ENCODE measurements around the gene KRT78.

DNA sequence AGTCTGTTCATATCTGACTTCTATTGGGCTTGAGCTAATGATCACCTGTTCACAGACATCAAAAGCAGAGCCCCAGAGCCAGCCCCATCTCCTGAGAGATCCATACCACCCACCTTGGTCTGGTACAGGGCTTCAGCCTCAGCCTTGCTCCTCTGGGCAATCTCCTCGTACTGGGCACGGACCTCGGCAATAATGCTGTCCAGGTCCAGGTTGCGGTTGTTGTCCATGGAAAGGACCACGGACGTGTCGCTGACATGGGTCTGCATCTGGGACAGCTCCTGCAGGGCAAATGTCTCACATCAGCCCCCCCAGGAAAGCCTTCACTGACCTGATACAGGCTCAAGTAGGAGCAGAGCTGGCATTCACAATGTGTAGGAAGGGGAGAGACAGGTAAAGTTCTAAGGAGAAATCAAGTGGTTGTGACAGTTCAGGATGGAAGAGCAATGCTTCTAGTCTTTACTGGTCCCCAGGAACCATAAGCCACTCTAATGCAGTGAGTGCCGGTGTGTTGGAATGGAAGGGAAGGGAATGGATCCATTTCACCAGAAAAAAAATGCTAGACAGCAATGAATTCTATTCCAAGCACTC lies 40.1 kb downstream of the KRT78 start:
- TF ChIP-seq, protein P1, sequence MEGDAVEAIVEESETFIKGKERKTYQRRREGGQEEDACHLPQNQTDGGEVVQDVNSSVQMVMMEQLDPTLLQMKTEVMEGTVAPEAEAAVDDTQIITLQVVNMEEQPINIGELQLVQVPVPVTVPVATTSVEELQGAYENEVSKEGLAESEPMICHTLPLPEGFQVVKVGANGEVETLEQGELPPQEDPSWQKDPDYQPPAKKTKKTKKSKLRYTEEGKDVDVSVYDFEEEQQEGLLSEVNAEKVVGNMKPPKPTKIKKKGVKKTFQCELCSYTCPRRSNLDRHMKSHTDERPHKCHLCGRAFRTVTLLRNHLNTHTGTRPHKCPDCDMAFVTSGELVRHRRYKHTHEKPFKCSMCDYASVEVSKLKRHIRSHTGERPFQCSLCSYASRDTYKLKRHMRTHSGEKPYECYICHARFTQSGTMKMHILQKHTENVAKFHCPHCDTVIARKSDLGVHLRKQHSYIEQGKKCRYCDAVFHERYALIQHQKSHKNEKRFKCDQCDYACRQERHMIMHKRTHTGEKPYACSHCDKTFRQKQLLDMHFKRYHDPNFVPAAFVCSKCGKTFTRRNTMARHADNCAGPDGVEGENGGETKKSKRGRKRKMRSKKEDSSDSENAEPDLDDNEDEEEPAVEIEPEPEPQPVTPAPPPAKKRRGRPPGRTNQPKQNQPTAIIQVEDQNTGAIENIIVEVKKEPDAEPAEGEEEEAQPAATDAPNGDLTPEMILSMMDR (IDR thresholded peaks at IDR 0.05): no peak
- TF ChIP-seq POLR2AphosphoS5 (IDR thresholded peaks at IDR 0.05; ENCODE audit: insufficient read depth in 1 of 2, low read depth in 1 of 2): no peak
- no peak for TF ChIP-seq POLR2A (IDR thresholded peaks at IDR 0.05)

All from vagina (tissue), 2 donors.